GM12891 (cell line): ENCODE measurements around the gene ST6GALNAC3.

Experiments
- DNase-seq: peaks from one replicate; pipeline ENCODE4 v3.0.0; 2011; ENCODE audit warnings: low spot score; ENCODE audit not compliant: insufficient read length
- FAIRE-seq: peaks from 2 replicates; lab custom pipeline; 2011; peaks lifted over from hg19 to GRCh38; lab: Jason Lieb, UNC
- PAX5 ChIP-seq: IDR thresholded peaks from 2 replicates; pipeline ENCODE4 v1.6.1; 2011; ENCODE audit warnings: low read length, moderate library complexity, mild to moderate bottlenecking; ENCODE audit not compliant: insufficient read depth, severe bottlenecking
- POLR2A ChIP-seq: IDR thresholded peaks from 2 replicates; pipeline ENCODE4 v1.6.1; 2011; ENCODE audit warnings: low read depth, low read length, control low read depth
- POLR2AphosphoS5 ChIP-seq: IDR thresholded peaks from 2 replicates; pipeline ENCODE4 v1.6.1; 2011; ENCODE audit warnings: low read depth, low read length, control low read depth
- POU2F2 ChIP-seq: IDR thresholded peaks from 2 replicates; pipeline ENCODE4 v1.6.1; 2011; ENCODE audit warnings: low read depth, mild to moderate bottlenecking, control low read depth, low read length, moderate library complexity
- SPI1 ChIP-seq: IDR thresholded peaks from 2 replicates; pipeline ENCODE4 v1.6.1; 2011; ENCODE audit warnings: low read depth, low read length, control low read depth
- TAF1 ChIP-seq: IDR thresholded peaks from 2 replicates; pipeline ENCODE4 v1.6.1; 2011; ENCODE audit warnings: low read depth, low read length, control low read depth

ST6GALNAC3 gene

DNA sequence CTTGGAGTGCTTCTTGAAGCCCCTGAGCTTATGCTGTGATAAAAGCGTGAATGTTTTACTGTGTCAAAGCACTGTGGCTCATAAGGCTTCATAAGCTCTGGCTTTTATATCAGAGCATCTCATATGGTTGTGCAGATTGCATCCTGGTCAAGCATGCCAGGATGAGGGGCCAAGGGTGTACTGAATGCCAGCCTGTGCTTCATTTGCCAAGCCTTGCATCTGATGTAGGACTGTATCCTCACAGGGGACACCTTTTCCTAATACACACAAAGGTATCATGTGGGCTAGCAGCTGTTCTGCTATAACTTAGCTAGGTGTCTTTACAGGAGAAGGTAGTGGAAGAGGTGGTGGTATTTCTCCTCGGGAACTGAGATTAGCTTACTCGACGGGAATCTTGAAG is 134.7 kb downstream of the ST6GALNAC3 start:
- no peak for FAIRE-seq

DNA sequence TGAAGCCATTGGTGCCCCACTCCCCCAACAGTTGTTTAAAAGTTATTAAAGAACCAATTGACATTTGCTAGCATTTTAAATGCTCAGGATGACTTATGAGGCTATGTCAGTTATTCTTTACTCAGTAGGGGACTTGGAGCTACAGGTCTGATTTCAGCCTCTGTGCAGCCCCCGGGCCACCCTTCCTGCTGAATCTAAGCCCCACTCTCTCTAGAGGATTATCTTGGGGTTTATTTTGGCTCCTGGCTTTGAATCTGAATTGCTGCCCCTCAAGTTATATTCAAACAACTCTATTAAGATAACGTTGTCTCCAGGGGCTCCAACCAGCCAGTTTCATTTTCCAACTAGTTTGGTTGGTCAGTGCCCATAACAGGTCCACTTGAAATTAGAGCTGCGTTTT is 135.1 kb downstream of the ST6GALNAC3 start:
- DNase-seq (no peak), FAIRE-seq (no peak)
- no peak for TF ChIP-seq POU2F2
- TF ChIP-seq POLR2A: no peak
- TF ChIP-seq SPI1: no peak
- TF ChIP-seq PAX5: no peak
- no peak for TF ChIP-seq POLR2AphosphoS5
- no peak for TF ChIP-seq TAF1

More for the DNA sequence above, 134.7 kb downstream of the ST6GALNAC3 start:
- no peak for TF ChIP-seq PAX5
- no peak for DNase-seq

DNA sequence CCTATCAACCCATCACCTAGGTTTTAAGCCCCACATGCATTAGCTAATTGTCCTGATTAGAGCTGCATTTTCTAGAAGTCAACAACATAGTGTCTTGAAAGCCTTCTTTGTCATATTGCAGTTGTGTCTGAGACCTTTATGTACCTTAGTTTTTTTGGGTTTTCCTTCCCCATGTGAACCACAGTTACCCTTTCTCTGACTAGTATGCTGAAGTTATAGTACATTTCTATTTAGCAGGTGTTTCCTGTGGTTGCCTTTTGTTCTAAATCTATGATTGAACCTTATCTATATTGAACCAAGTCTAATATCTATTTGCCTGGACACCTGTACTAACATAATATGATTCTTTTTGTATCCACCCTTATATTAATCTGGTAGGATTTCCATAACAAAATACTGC is 135.6 kb downstream of the ST6GALNAC3 start:
- no peak for DNase-seq
- FAIRE-seq: no peak
- TF ChIP-seq POLR2A (no peak), SPI1 (no peak), PAX5 (no peak), POLR2AphosphoS5 (no peak), POU2F2 (no peak), TAF1 (no peak)

DNA sequence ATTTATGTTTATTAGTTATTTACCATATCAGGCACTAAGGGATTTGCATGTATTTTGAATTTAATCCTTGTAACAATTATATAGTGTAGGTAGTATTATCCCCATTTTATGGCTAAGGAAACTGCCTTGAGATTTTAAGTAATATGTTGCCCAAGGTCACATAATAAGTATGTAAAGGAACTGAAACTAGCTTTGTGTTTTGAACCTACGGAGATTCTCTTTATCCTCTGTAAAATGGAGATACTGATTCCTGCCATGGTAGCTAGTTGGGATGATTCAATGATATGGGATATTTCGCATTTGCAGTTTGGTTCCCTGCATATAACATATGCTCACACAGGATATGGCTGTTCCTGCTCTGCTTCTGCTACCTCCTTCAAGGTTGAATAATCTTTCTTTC is 144.3 kb downstream of the ST6GALNAC3 start:
- DNase-seq (no peak), FAIRE-seq (no peak)
- TF ChIP-seq POLR2AphosphoS5: no peak
- no peak for TF ChIP-seq POU2F2
- 0 out of 2 replicates have a peak, but pooled peaks have one; percentile 7 for TF ChIP-seq SPI1
- no peak for TF ChIP-seq TAF1
- no peak for TF ChIP-seq PAX5
- TF ChIP-seq POLR2A: no peak

DNA sequence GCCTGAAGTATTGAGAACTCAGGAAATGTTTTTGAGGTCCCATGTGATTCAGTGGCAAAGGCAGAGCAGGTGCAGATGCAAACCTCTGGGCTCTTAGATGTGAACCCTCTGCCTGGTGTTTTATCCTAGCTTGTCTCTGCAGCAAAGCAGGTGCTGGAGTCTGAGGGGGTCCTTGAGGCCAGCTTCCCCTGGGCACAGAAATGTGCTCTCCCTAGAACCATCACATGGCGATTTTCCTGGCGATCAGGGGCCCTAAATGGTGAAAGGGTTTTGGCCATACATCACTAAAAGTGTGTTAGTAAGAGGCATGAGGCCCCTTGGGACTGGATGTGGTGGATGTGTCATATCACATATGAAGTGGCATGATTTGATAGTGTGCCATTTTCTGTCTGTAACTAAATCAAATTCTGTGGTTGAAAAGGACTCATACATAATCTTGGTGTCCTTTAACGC is 144.8 kb downstream of the ST6GALNAC3 start:
- no peak for TF ChIP-seq POU2F2
- TF ChIP-seq TAF1: no peak
- no peak for FAIRE-seq

DNA sequence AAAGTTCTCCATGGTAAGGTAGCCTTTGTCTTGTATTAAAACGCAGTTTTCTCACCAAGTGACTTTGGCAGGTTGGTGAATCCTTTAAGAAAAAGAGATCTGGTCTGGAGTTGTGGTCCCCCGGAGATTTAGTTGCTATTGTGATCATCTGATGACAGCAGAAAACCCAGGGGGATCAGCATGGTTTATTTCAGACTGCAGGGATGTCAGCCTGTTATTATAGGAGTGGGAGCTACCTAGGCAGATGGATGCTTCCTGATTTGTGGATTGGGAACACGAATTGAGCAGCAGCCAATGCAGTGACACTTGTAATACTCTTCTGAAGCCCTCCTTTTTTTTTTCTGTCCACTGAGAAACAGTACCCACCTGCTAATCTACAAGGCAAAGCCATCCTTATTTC is 150.2 kb downstream of the ST6GALNAC3 start:
- TF ChIP-seq POLR2A: no peak
- TF ChIP-seq POU2F2: no peak
- no peak for TF ChIP-seq PAX5
- no peak for TF ChIP-seq SPI1
- FAIRE-seq (no peak), DNase-seq (no peak)

More for the DNA sequence above, 144.8 kb downstream of the ST6GALNAC3 start:
- no peak for DNase-seq

DNA sequence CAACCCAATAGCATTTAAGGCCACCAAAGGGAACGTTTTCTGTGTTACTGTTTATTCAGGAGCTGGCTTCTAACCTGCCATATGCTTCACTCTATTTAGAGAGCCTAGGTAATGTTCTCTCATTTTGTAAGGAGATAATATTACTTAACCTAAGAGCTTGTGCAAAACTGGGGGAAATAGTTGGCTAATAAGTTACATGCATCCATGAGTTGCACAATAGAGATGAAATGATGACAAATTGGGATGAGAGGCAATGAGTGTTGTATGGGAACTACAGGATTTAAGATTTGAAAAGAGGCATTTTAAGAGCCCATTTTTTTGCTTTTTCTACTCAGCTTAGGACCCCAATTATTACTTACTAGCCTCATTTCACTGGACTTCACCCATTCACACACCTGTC is 151.0 kb downstream of the ST6GALNAC3 start:
- no peak for FAIRE-seq
- TF ChIP-seq POLR2A (no peak), TAF1 (no peak), POU2F2 (no peak), SPI1 (no peak), POLR2AphosphoS5 (no peak), PAX5 (no peak)
- DNase-seq: no peak

DNA sequence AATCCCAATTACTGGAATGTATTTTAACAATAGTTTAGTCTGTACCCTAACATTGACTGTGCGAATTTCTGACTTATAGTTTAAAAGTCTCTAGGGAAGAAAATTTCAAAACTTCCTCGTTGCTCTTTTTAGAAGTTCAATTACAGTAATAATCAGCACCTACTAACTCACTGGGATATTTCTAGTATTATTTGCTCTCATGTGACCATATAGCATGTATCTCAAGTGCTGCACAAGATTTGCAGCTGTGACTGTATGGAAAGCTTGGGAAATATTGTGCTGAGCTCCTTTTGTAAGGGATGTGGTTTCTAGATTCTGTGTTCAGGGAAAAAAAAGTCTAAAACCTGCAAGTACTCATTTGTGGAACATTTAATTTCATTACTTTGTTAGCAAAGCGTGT is 153.1 kb downstream of the ST6GALNAC3 start:
- DNase-seq (no peak), FAIRE-seq (no peak)
- TF ChIP-seq SPI1: no peak

DNA sequence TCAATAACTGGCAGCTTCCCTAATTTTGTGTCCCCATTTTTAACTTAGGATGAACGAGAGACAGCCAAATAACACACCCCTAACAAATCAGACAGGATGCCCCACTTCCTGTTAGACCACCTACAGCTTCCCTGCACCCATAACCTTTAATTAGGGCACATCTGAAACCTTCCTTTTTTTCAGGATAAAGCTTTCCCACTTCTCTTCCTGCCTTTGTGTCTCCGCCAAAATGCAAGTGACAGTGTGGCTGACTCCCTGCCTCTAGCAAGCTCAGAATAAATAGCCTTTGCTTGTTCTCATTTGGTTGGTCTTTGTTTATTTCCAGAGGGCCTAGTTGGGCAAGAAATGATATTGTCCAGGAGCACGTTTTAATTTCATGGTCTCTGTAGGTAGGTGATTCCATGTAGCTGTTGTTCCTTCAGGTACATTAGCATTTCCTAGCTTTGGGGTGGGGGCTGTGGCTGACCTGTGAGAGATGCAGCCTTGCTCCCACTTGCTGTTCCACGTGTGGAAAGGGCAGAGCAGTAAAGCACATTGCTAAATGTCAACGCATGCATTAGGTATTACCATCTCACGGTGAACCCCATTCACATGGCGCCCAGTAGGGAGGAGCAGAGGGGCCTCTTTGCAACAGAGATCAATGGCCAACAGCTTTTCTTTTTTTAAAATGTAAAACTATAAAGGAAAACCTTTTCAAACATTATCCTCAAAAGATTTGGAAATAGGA is 154.9 kb downstream of the ST6GALNAC3 start:
- FAIRE-seq: no peak
- TF ChIP-seq SPI1: no peak
- TF ChIP-seq POU2F2: no peak
- TF ChIP-seq PAX5: no peak
- TF ChIP-seq POLR2A: no peak
- no peak for TF ChIP-seq TAF1
- TF ChIP-seq POLR2AphosphoS5: no peak
- DNase-seq: no peak

DNA sequence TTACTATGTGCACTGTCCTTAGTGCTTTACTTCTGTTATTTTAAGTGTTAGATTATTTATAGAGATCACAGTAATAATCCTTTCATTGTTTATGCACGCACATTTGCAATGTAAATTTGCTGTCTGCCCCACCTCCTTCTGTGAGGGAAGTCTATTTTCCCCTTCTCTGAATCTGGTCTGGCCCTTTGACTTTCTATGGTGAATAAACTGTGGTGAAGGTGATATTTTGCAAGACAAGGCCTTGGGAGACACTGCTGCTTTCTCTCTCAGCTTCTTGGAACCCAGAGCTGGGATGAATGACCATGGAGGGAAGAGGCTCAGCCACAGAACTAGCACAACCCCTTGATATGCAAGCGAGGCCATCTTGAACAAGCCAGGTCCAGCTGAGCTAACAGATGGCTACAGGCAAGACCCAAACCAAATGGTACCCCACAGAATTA is 156.3 kb downstream of the ST6GALNAC3 start:
- FAIRE-seq (no peak), DNase-seq (no peak)
- TF ChIP-seq POLR2AphosphoS5: no peak
- TF ChIP-seq POU2F2: no peak
- no peak for TF ChIP-seq PAX5
- no peak for TF ChIP-seq TAF1
- TF ChIP-seq SPI1: no peak
- no peak for TF ChIP-seq POLR2A

DNA sequence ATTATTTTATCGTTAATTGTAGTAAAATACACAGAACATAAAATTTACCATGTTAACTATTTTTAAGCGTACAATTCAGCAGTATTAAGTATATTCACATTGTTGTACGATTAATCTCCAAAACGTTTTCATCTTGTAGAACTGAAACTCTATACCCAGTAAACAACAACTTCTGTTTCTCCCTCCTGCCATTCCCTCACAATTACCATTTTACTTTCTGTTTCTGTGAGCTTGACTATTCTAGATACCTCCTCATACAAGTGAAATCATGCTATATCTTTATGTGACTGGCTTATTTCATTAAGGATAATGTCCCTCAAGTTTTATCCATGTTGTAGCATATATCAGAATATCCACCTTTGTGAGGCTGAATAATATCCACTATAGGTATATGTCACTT is 156.8 kb downstream of the ST6GALNAC3 start:
- no peak for TF ChIP-seq PAX5
- TF ChIP-seq POLR2AphosphoS5: no peak
- no peak for TF ChIP-seq POU2F2
- TF ChIP-seq POLR2A: no peak
- TF ChIP-seq SPI1: no peak
- TF ChIP-seq TAF1: no peak
- FAIRE-seq: no peak

More for the DNA sequence above, 156.8 kb downstream of the ST6GALNAC3 start:
- no peak for DNase-seq
